ENCODE data around the gene DOK3.
A peak's percentile ranks its signal among the peaks of the same experiment; 100 is the strongest.

Gene DOK3

DNA sequence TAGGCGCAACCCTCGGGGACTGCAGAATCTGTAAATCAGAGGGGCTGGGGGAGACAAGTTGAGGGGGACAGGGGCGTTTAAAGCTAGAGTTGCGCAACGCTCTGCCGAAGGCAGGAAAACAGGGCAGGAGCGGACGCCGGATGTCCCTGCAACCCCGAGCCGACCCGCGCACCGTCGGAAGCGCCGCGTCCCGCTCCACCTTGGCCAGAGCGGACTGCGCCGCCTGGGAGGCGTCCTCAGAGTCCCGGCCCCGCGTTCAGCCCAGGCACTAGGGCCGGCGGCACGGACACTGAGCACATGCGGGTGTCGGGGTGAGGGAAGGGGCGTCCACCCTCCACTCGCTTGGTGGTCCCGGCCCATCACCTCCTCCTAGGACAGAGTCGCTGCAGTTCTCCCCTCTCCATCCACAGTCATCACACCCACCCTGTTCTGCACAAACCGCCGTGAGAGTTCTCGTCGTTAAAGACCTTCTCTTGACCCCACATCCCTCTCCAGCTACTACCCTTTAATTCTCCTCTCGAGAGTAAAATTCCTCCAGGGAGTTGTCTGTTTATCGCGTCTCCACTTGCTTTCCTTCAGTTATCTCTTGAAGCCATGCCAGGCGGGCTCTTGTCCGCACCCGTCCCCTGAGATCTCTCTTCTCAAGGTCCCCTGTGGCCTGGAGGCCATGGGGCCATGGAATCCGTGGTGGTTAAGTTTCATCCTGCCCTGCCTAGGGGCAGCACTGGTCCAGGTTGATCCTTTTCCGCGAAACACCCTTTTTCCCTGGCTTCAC lies 11.4 kb downstream of the DOK3 start:
- Histone ChIP-seq H3K4me3 (ENCODE audit: low read depth, low read length) (peak overlapping the region; percentile 53), H3K4me1 (peaks cover 47% of the 10 kb centered on the region), H3K36me3 (peaks cover 3% of the 10 kb centered on the region; the same call in 1 of the 2 replicates), H3K9me3 (no peaks in the 10 kb centered on the region), H3K27me3 (no peaks in the 10 kb centered on the region)
- DNase-seq = peak; percentile 48
- TF ChIP-seq, protein P1, sequence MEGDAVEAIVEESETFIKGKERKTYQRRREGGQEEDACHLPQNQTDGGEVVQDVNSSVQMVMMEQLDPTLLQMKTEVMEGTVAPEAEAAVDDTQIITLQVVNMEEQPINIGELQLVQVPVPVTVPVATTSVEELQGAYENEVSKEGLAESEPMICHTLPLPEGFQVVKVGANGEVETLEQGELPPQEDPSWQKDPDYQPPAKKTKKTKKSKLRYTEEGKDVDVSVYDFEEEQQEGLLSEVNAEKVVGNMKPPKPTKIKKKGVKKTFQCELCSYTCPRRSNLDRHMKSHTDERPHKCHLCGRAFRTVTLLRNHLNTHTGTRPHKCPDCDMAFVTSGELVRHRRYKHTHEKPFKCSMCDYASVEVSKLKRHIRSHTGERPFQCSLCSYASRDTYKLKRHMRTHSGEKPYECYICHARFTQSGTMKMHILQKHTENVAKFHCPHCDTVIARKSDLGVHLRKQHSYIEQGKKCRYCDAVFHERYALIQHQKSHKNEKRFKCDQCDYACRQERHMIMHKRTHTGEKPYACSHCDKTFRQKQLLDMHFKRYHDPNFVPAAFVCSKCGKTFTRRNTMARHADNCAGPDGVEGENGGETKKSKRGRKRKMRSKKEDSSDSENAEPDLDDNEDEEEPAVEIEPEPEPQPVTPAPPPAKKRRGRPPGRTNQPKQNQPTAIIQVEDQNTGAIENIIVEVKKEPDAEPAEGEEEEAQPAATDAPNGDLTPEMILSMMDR (IDR thresholded peaks at IDR 0.05; ENCODE audit: low read depth, low read length) = no peak

DNA sequence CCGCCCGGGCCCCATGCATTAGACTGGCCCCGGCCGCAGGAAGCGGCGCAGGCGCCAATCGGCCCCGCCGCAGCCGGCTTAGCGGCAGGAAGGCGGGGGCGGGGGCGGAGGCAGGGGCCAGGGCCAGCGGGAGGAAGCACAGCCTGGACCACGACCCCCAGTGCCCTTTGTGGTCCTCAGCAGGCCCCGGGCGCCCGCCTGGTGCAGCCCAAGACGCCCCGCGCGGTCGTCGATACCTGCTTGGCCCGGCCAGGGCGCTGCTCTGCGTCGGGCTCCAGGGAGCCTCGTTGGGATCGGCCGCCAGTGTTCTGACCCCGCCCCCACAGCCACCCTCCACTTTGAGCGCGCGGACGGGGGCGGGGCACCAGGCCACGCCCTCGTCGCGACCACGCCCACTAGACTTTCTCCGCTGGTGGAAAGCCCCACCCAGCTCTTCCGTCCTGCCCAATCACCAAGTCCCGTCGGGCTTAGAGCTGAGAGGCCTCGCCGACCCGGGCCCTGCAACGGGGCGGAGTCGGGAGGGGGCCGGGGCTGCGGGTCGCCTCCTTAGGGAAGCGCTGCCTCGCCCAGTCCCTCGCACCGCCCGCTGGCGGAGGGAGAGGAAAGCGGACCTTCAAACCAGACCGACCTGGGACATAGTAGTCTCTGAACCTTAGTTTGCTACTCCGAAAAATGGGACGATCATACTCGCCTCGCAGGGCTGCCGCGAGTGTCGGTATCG lies 12.2 kb downstream of the DOK3 start, which contains the start of gene PDLIM7:
PDLIM7 (minus strand) TSS at position 313 of the 721 bp plus-strand sequence. CDS start 1,092 bp downstream, outside the sequence.
- Histone ChIP-seq H3K9me3 (no peaks in the 10 kb centered on the region), H3K27me3 (no peaks in the 10 kb centered on the region), H3K4me1 (peaks cover 41% of the 10 kb centered on the region), H3K36me3 (peaks cover 3% of the 10 kb centered on the region), H3K4me3 (ENCODE audit: low read depth, low read length) (peak within 1 kb of the TSS; percentile 75)
- TF ChIP-seq, protein P1 (IDR thresholded peaks at IDR 0.05; ENCODE audit: low read depth, low read length) = no peak
- peak; percentile 98 for DNase-seq

DNA sequence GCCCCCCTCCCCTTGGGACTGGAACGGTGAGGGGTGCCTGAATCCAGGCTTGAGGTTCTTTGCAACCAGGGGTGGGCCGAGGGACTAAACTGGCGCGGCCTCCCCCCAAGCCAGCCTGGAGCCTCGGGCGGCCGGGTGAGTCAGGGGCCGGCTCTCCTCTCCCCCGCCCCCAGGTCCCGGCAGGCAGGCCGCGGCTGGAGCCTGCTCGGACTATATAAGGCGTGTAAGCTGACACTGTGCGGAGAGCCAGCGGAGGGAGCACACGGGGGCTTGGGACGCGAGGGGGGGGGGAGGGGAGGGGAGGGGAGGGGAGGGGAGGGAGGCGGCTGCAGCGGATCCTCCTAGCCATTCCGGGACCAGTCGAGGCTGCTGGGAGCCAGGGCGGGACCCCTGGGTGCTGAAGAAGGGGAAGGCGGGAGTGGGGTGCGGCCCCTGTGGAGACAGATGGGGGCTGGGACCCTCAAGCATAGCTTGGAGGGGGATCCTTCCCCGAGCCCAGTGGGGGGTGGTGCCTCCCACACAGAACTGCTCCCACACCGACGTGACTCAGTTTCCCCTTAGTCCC lies 12.8 kb downstream of the DOK3 start:
- Histone ChIP-seq H3K4me3 (ENCODE audit: low read depth, low read length) (peak overlapping the region; percentile 75), H3K9me3 (no peaks in the 10 kb centered on the region), H3K4me1 (peaks cover 41% of the 10 kb centered on the region), H3K27me3 (no peaks in the 10 kb centered on the region), H3K36me3 (peaks cover 7% of the 10 kb centered on the region)
- TF ChIP-seq, protein P1 (IDR thresholded peaks at IDR 0.05; ENCODE audit: low read depth, low read length) = no peak
- DNase-seq = peak; percentile 91

DNA sequence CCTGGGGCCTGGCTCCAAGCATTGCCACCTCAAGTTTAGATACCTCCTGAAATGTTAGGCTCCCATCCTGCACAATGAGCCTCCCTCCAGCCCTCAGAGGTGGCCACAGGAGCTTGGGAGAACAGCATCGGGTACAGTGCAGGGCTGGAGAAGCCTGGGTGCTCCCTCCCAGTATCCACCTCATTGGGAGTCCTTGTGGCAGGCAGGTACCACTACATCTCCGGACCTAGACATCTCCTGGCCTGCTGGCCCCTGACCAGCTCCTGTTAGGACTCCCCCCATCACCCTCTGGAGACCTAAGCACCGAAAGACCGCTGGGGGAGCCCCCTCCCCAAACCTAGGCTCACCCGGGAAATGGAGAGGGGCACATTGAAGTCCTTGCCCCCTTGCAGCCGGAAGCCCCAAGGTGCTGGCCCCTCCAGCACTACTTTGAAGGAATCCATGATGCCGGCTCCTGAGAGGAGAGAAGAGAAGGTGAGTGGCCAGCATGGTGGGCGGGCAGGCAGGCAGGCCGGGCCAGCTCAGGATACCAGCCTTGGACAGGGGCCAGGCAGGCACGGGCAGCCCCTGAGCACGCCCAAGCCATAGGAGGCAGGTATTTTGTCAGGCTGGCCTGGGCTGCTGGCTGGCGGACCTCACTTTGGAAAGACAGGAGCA lies 13.4 kb downstream of the DOK3 start:
- DNase-seq = peak; percentile 53
- Histone ChIP-seq H3K9me3 (no peaks in the 10 kb centered on the region), H3K4me3 (ENCODE audit: low read depth, low read length) (peak overlapping the region; percentile 75), H3K36me3 (peaks cover 11% of the 10 kb centered on the region), H3K27me3 (no peaks in the 10 kb centered on the region), H3K4me1 (peaks cover 39% of the 10 kb centered on the region)
- TF ChIP-seq, protein P1 (IDR thresholded peaks at IDR 0.05; ENCODE audit: low read depth, low read length) = peak; percentile 42

DNA sequence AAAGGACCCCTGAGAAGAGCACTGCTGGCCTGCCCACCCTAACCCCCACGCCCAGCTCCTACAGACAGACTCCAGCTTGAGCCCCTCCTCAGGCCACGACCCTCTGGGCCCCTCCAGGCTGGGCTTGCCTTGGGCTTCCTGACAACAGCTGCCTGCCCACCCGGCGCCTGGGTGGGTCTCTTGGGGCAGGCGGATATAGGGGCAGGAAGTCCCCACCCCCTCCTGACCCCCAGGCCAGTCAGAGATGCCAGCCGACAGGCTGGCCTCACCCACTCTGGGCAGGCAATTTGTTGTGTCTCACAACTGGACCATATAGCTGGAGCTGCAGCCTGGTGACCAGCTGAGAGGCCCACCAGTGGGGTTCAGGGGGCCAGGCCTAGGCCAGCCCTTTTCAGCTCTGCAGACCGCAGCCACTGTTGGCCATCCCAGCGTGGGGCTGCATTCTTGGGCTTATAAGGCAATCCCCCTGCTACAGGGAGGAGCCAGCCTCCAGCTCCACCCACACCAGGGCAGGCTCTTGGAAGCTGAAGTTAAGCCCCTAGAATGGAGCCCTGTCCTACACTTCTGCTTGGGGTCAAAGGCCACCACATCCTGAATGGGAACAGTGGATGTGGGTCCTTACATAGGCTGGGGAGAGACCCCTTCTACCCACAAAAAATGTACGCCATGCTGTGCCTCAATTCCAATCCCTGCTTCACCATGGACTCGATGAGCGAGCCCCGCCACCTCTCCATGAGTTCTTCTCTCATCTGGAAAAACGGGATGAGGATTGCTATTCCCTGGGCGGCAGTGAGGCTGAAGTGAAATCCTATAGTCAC lies 14.2 kb downstream of the DOK3 start:
- Histone ChIP-seq H3K27me3 (no peaks in the 10 kb centered on the region), H3K9me3 (no peaks in the 10 kb centered on the region), H3K4me3 (ENCODE audit: low read depth, low read length) (peak overlapping the region; percentile 75), H3K4me1 (peaks cover 33% of the 10 kb centered on the region), H3K36me3 (peaks cover 16% of the 10 kb centered on the region)
- DNase-seq = peak; percentile 63
- TF ChIP-seq, protein P1 (IDR thresholded peaks at IDR 0.05; ENCODE audit: low read depth, low read length) = no peak
